Inferior parietal cortex (tissue), 1 donor: Measurements from ENCODE around the gene MINDY2.
"Not testable (repeated sequence)": the region's sequence is repeated elsewhere in the genome, so short reads cannot be mapped to it uniquely, and the experiment has no call there.

Experiments used
- DNase-seq: peaks from one replicate; pipeline ENCODE4 v3.0.0-alpha.2; 2016; ENCODE audit errors: extremely low spot score

Gene MINDY2

DNA sequence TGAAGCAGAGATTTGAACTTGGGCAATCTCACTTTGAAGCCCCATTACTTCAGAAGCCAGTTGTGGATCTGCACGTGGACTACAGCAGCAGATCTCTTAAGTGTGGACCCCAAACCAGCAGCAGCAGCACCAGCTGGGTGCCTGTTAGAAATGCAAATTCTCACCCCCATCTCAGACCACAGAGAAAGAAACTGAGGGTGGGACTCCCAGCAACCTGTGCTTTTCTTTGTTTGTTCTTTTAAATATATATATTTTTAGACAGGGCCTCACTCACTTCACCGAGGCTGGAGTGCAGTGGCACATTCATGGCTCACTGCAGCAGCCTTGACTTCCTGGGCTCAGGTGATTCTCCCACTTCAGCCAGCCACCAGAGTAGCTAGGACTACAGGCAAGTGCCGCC, 109.2 kb downstream of the MINDY2 start:
- DNase-seq, result no peak

DNA sequence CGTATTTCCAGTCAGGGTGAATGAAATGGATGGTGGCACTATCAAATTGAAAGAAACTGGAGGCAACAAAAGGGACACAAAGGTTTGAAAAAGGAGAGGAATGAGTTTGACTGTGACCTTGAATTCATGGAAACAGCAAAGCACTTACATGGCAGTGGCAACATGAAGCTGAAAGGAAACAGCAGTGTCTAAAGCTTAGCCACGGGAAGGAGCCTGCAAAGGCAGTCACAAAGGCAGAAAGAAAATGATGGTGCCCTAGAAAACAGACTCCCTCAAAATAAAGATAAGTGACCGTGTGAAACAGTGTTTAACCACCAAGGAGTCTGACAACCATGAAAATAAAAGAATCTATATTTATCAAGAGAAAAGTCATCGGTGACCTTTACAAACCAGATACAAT, 111.1 kb downstream of the MINDY2 start:
- DNase-seq, result no peak

DNA sequence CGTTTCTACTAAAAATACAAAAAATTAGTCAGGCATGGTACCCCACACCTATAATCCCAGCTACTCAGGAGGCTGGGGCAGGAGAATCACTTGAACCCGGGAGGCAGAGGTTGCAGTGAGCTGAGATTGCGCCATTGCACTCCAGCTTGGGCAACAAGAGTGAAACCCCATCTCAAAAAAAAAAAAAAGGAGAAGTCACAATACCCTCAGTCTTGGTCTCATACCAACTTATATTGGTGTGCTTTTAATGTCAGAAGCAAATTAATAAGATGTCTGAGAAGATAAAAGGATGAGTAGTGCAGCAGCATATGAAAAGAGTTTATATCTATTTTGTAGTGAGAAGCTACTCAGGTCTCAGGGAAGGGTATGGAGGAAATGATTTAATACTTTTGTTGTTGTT, 112.8 kb downstream of the MINDY2 start:
- DNase-seq, result not testable (repeated sequence)

DNA sequence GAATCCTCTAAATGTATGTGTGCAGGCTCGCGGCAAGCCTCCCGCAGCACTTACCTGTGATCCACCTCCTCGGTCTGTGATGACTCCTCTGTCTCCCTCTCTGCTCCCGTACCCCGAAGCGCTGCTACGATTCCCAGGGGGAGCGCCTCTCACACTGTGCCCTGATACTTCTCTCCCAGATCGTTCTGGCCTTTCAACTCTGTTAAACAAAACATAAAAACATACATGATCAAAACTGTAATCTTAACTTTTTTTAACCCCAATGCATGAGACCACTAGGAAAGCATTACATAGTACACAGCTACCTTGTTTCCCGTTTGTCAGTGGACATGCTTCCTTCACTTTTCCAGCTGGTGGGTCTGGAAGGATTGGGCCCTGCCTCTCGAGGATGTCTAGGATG, 115.8 kb downstream of the MINDY2 start:
- no peak for DNase-seq

DNA sequence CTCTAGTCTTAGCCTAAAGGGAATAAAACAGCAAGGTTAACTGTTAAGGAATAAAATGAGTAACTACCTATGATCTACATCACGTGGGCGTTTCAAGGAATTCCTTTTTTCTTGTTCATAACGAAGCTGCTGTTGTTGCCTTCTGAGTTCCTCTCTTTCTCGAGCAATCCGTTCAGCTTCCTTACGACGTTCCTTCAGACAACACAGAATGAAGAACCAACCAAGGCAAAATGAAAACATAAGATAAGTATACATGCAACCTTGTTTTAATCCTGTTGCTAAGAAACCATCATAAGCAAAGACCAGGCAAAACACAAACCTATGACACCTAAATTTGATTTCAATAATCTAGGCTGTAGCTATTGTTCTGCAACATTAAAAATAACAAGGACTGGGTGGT, 118.3 kb downstream of the MINDY2 start:
- no peak for DNase-seq

DNA sequence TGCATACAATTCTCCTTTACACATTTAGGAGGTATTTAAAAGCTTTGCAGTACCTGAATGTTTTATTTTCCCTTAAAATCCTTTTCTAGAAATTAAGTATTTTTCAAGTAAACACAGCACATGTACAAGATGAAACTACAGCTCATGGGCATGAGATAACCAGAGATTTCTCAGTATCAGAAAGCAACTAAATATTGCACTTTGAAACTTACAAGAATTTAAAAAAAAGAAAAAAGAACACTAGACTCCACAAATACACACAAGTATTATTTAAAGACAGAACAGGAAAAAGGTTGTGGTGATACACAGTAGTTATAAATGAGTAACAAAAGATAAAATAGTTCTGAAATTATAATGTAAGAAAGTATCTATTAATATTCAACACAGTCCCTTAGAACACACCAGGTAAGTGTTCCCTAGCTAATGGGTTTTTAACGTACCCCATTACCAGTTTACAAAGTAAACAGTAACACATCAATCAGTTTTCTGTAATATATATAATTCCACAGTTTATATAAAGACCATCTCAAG, 127.1 kb downstream of the MINDY2 start:
- DNase-seq, result no peak

DNA sequence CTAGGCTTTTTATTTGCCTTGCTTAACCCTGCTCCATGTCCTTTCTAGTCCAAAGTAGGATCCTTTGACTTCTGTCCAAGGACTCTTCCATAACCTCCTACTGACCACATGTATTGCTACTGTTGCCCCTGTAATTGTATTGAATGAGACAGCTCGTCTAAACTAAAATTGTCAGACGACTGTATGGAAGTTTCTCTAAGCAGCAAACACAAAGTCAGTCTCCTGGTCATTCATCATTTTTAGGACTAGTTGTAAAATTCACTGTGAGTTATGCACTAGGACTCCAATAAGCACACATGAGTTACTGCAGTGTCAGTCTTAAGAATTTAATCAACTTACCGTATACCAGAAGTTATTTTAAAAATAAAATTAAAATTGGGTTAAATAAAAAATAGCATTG, 129.5 kb downstream of the MINDY2 start:
- no peak for DNase-seq

DNA sequence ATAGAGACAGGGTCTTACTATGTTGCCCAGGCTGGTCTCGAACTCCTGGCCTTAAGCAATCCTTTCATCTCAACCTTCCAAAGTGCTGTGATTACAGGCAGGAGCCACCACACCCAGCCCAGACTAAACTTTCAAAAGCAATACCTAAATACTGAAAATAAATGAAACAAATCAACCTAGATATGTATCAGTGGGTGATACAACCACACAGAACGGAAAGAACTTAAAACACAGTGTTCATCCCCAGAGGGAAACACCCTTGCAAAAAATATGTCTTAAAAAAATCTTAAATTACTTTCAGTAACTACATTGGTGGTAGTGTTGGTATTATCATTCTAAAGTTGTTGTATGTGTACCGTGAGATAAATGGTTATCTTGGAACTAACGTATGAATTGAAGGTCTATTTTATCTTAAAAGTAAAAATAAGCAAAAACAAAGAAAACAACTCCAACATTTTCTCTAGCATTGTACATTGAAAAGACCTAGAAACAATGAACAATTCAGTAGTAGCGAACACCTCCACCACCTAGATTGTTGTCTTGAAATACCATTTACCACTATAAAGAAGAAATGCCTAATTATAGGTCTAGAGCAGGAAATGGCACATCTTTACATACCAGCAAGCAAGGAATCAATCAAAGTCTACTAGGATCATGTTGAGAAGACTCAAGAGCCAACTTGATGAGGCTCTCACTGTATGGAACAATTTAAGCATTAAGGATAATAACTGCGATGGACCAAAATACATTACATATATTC, 137.6 kb downstream of the MINDY2 start:
- DNase-seq, result no peak

DNA sequence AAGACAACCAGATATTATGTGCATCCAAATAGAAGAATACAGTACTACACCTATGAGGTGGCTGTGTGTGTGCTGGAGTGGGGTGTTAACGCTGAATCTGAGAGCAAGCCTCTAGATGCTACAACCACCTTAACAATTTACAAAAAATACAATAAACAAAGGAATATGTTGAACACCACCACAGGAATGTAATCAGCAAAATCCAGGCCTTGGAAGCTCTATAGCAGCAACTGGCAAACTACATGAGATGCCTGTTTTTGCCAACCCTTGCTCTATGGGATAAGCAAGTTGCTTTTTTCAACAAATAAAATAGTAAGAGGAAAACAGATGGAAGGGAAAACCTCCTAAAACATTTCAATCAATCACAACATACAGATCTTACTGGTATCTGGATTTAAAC, 138.5 kb downstream of the MINDY2 start:
- no peak for DNase-seq

DNA sequence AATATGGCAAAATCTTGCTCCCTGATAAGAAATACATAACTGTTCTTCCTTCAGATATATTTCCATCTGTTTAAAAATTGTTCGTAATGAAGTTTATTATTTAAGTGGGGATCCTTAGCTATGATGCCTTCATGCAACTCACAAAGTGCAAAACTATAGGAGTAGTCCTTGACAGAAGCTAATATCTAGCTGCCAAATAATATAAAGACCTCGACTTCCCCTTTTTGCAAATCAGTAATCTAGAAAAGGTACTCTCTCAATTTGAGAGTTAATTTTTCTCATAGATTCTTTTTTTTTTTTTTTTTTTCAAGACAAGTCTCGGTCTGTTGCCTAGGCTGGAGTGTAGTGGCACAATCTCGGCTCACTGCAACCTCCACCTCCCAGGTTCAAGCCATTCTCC, 139.4 kb downstream of the MINDY2 start:
- DNase-seq, result no peak
